Stomach (tissue), 9 donors: Measurements from ENCODE around the gene RPL10. TPM values are rescaled to one million over a fixed set of nuclear protein-coding genes. Genes with fewer than 3 reads are reported as not detected.
"Not testable (repeated sequence)": the region's sequence is repeated elsewhere in the genome, so short reads cannot be mapped to it uniquely, and the experiment has no call there.

Source experiments
- DNase-seq, 2 donors: peaks; one replicate each; pipeline versions ENCODE4 v3.0.0 to v3.0.0-alpha.2; 2013 to 2019
- H3K27ac ChIP-seq, 5 donors: fragments of 200-600 bp in 4 of 5; sonication (generic) in 4 of 5; one replicate each; pipeline ENCODE4 v1.5.1; 2013 to 2019; ENCODE audit warnings: mild to moderate bottlenecking in 1 of 5, moderate library complexity in 1 of 5
- H3K27me3 ChIP-seq, 3 donors: fragments of 200-600 bp; sonication (generic); one replicate each; pipeline ENCODE4 v1.5.1; 2017 to 2019; ENCODE audit warnings: mixed run types in 1 of 3
- H3K36me3 ChIP-seq, 4 donors: fragments of 200-600 bp; sonication (generic); 1 replicate in 3 of 4; 2 replicates in 1 of 4; pipeline ENCODE4 v1.5.1; 2016 to 2019
- H3K4me1 ChIP-seq, 4 donors: fragments of 200-600 bp; sonication (generic); one replicate each; pipeline ENCODE4 v1.5.1; 2016 to 2019
- H3K4me3 ChIP-seq, 4 donors: fragments of 200-600 bp; sonication (generic) in 3 of 4; one replicate each; pipeline ENCODE4 v1.5.1; 2016 to 2019; ENCODE audit warnings: mild to moderate bottlenecking in 1 of 4
- H3K9me3 ChIP-seq, 4 donors: fragments of 200-600 bp; sonication (generic); one replicate each; pipeline ENCODE4 v1.5.1; 2016 to 2019
- POLR2A ChIP-seq, 4 donors: fragments of 450-650 bp; IDR thresholded peaks; one replicate each; pipeline ENCODE4 v1.6.1; 2016; ENCODE audit warnings: antibody characterized with exemption in 4 of 4, control low read depth in 2 of 4, mild to moderate bottlenecking in 1 of 4, moderate library complexity in 1 of 4
- POLR2AphosphoS5 ChIP-seq, 3 donors: sonication (generic); formaldehyde crosslinking; IDR thresholded peaks; one replicate each; pipeline ENCODE4 v1.6.1; 2016; ENCODE audit warnings: antibody characterized with exemption in 3 of 3
- WGBS, 5 donors: extraction: QIAGEN DNeasy Blood & Tissue Kit in 3 of 5; methylation state at CpG; one replicate each; pipeline versions ENCODE4 v1.1.5 to v1.1.7; 2013 to 2018; 5-methylcytosine and 5-hydroxymethylcytosine counted together
- intact Hi-C: fragments of 100-400 bp; cut with DNase I; formaldehyde crosslinking; loops from one replicate; pipeline ENCODE4 v1.15.1; 2023; ENCODE audit warnings: low total_unique reads
- polyA plus RNA-seq, 3 donors: library from polyadenylated mRNA; stranded (reverse); fragments of 200-250 nt; gene quantifications; one replicate each; pipeline ENCODE4 v1.2.3, GENCODE V29; 2013
- total RNA-seq, 5 donors: library from RNA; depleted of rRNA; stranded (reverse); fragments of >200 nt; gene quantifications; one replicate each; pipeline versions ENCODE4 v1.1.0 to v1.2.3, GENCODE V29; 2014 to 2016
- TF ChIP-seq, protein P1 (sequence below), 7 experiments: fragments of 450-650 bp in 4 of 7; fragments of 200-600 bp in 3 of 7; sonication (generic) in 3 of 7; IDR thresholded peaks; one replicate each; pipeline ENCODE4 v1.5.1; 2016 to 2019; ENCODE audit warnings: antibody characterized with exemption in 7 of 7, control low read depth in 2 of 7, mild to moderate bottlenecking in 1 of 7
- donor health status: healthy with polysubstance abuse.
- donor health status: Bipolar disorder and iron deficiency.
- donor health status: healthy.

Gene RPL10
- total and polyA plus RNA-seq, 8 donors, result 783 to 8,616 (median 2,882) TPM

- intact Hi-C loops, H3K4me3 ChIP-seq, DNase-seq, H3K27me3 ChIP-seq: not testable (repeated sequence)
- H3K9me3 ChIP-seq, result peaks cover 0 to 11% (median 0%) of the 10 kb centered on the region in 4 donors
- 65 to 91% (median 82%) methylated on average over 15 to 17 of the region's 17 CpGs for WGBS, 5 donors
- peaks cover 9 to 24% (median 20%) of the 10 kb centered on the region in 4 donors for H3K4me1 ChIP-seq
- H3K36me3 ChIP-seq, result peaks cover 17 to 24% (median 23%) of the 10 kb centered on the region in 4 donors
- peak overlapping the region in 4 of 5 donors; percentile 95 to 99 (median 98) for H3K27ac ChIP-seq
These were observed 1.8 kb upstream of the RPL10 start for GRCh38 chrX:154396363-154396762.

- WGBS, 5 donors, result 2 to 61% (median 20%) methylated on average over 13 to 53 of the region's 53 CpGs
- Histone ChIP-seq H3K9me3 (peaks cover 0 to 11% (median 0%) of the 10 kb centered on the region in 4 donors), H3K36me3 (peaks cover 17 to 24% (median 23%) of the 10 kb centered on the region in 4 donors), H3K27ac (peak overlapping the region; percentile 95 to 99 (median 98)), H3K27me3 (no peaks in the 10 kb centered on the region), H3K4me3 (peak overlapping the region; percentile 61 to 75 (median 69)), H3K4me1 (peaks cover 9 to 31% (median 25%) of the 10 kb centered on the region in 4 donors)
- TF ChIP-seq, protein P1, sequence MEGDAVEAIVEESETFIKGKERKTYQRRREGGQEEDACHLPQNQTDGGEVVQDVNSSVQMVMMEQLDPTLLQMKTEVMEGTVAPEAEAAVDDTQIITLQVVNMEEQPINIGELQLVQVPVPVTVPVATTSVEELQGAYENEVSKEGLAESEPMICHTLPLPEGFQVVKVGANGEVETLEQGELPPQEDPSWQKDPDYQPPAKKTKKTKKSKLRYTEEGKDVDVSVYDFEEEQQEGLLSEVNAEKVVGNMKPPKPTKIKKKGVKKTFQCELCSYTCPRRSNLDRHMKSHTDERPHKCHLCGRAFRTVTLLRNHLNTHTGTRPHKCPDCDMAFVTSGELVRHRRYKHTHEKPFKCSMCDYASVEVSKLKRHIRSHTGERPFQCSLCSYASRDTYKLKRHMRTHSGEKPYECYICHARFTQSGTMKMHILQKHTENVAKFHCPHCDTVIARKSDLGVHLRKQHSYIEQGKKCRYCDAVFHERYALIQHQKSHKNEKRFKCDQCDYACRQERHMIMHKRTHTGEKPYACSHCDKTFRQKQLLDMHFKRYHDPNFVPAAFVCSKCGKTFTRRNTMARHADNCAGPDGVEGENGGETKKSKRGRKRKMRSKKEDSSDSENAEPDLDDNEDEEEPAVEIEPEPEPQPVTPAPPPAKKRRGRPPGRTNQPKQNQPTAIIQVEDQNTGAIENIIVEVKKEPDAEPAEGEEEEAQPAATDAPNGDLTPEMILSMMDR (IDR thresholded peaks at IDR 0.05), result no peak
- TF ChIP-seq POLR2AphosphoS5 (IDR thresholded peaks at IDR 0.05), result peak in 2 of 3 donors; percentile 16 to 44
- peak; percentile 73 to 90 for DNase-seq
- intact Hi-C loops, result no loop called here
These were observed 947 bp upstream of the RPL10 start for GRCh38 chrX:154396973-154397887.

GRCh38 chrX:154398668-154399526 is 720 bp downstream of the RPL10 start:
- Histone ChIP-seq H3K9me3 (peaks cover 0 to 11% (median 0%) of the 10 kb centered on the region in 4 donors), H3K27me3 (no peaks in the 10 kb centered on the region), H3K4me3 (peak overlapping the region; percentile 61 to 75 (median 69)), H3K4me1 (peaks cover 9 to 31% (median 25%) of the 10 kb centered on the region in 4 donors), H3K36me3 (peaks cover 17 to 31% (median 25%) of the 10 kb centered on the region in 4 donors), H3K27ac (peak overlapping the region; percentile 95 to 99 (median 98))
- DNase-seq, result peak; percentile 89 to 95
- 1 to 38% (median 8%) methylated on average over 46 to 49 of the region's 49 CpGs for WGBS, 5 donors
- intact Hi-C loops, result no loop called here
- peak in 2 of 3 donors; percentile 46 to 67 for TF ChIP-seq POLR2AphosphoS5 (IDR thresholded peaks at IDR 0.05)
- TF ChIP-seq, protein P1 (IDR thresholded peaks at IDR 0.05), result peak in 5 of 7 experiments; percentile 56 to 79 (median 73)
- no peak for TF ChIP-seq POLR2A (IDR thresholded peaks at IDR 0.05)

DNA sequence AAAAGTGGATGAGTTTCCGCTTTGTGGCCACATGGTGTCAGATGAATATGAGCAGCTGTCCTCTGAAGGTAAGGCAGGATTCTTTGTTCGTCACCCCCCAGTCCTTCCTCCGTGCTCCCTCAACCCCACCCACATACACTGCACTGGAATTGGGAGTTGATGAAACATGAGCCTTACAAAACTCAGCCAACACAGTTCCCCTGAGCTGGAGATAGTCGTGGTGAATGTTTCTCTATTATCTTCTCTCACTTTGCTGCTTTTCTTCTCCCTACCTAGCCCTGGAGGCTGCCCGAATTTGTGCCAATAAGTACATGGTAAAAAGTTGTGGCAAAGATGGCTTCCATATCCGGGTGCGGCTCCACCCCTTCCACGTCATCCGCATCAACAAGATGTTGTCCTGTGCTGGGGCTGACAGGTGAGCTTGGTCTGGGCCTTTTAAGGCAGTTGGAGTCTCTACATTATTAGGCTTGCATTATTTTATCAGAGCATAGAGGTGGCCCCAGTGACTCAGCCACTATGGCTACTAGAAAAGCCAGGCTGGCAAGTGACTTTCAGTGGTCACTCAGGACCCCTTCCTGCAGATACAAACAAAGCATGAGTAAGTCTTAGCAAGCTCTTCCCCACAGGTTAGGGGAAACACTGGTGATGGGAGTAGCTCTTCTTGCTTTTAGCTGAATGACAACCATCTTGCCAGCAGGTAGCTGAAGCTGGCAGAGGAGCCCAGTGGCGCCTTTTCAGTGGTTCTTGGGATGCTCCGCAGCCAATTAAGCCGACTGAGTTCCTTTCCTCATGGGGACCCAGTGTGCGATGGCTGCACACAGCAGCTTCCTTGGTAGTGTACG is 1.6 kb downstream of the RPL10 start:
- intact Hi-C loops, result no loop called here
- WGBS, 5 donors, result 27 to 54% (median 40%) methylated on average over 11 to 14 of the region's 14 CpGs
- H3K9me3 ChIP-seq, result peaks cover 0 to 11% (median 0%) of the 10 kb centered on the region in 4 donors
- DNase-seq, result no peak
- TF ChIP-seq, protein P1 (IDR thresholded peaks at IDR 0.05), result no peak
- TF ChIP-seq POLR2A (IDR thresholded peaks at IDR 0.05) (no peak), POLR2AphosphoS5 (IDR thresholded peaks at IDR 0.05) (peak in 1 of 3 donors; percentile 20)
- peaks cover 9 to 31% (median 25%) of the 10 kb centered on the region in 4 donors for H3K4me1 ChIP-seq
- no peaks in the 10 kb centered on the region for H3K27me3 ChIP-seq
- H3K27ac ChIP-seq, result peak overlapping the region; percentile 29 to 99 (median 98)
- peaks cover 17 to 31% (median 26%) of the 10 kb centered on the region in 4 donors for H3K36me3 ChIP-seq
- H3K4me3 ChIP-seq, result peak overlapping the region; percentile 61 to 75 (median 69)

DNA sequence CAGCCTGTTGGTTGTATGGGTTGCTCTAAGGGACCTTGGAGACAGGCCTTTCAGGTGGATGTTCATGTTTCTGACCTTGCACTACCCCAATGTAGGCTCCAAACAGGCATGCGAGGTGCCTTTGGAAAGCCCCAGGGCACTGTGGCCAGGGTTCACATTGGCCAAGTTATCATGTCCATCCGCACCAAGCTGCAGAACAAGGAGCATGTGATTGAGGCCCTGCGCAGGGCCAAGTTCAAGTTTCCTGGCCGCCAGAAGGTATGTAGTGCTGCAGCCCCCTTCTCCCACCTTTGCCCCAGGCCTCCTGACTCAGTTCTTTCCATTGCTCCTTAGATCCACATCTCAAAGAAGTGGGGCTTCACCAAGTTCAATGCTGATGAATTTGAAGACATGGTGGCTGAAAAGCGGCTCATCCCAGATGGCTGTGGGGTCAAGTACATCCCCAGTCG is 2.2 kb downstream of the RPL10 start:
- H3K27me3 ChIP-seq, intact Hi-C loops, DNase-seq: not testable (repeated sequence)
- Histone ChIP-seq H3K27ac (peak overlapping the region in 4 of 5 donors; percentile 95 to 99 (median 98)), H3K9me3 (peaks cover 0 to 11% (median 0%) of the 10 kb centered on the region in 4 donors), H3K4me3 (peak overlapping the region in 3 of 4 donors; percentile 12 to 75 (median 67)), H3K4me1 (peaks cover 9 to 31% (median 25%) of the 10 kb centered on the region in 4 donors), H3K36me3 (peaks cover 17 to 36% (median 27%) of the 10 kb centered on the region in 4 donors)
- 48 to 78% (median 59%) methylated on average over 4 to 6 of the region's 6 CpGs for WGBS, 5 donors
